NT2/D1 (cell line): ENCODE results near the gene ALG1.

ENCODE experiments used
- YY1 ChIP-seq: IDR thresholded peaks from 2 replicates; pipeline ENCODE4 v1.6.1; 2011; ENCODE audit not compliant: insufficient read length, insufficient read depth
- ZNF274 ChIP-seq: IDR thresholded peaks from 2 replicates; pipeline ENCODE4 v1.6.1; 2011; ENCODE audit warnings: mild to moderate bottlenecking, low read depth, low read length

DNA sequence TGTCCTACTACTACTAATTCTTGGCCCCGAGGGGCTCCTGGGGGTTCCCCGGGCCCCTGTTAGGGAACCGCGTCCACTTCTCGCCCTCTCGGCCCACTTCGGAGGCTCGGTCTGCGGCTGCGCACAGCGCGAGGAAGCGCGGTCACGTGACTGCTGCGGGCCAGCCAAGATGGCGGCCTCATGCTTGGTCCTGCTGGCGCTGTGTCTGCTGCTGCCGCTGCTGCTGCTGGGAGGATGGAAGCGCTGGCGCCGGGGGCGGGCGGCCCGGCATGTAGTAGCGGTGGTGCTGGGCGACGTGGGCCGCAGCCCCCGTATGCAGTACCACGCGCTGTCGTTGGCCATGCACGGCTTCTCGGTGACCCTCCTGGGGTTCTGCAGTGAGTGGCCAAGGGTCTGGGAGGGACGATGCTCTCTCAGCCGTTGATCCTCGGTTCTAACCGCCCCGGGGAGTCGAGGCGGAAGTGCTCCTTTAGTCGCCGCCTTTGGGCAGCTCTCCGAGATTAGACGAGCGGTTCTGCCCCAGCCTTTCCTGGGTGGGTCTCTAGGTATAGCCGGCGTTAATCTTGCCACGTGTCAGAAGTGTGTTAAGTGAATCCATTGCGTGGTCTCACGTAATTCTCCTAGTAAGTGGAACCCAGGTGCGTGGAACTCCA is at the start of gene ALG1:
- TF ChIP-seq YY1 (peak; percentile 94), ZNF274 (no peak)
